HG02588 (cell line): ENCODE measurements around the gene ZNF223.
A peak's percentile ranks its signal among the peaks of the same experiment; 100 is the strongest.

Experiments used
- ATAC-seq: cut with Tn5 transposase; IDR thresholded peaks from one replicate; pipeline ENCODE4 v1.9.1; 2021; ENCODE audit warnings: mild to moderate bottlenecking, moderate library complexity; ENCODE audit not compliant: unreplicated experiment

The ZNF223 gene

DNA sequence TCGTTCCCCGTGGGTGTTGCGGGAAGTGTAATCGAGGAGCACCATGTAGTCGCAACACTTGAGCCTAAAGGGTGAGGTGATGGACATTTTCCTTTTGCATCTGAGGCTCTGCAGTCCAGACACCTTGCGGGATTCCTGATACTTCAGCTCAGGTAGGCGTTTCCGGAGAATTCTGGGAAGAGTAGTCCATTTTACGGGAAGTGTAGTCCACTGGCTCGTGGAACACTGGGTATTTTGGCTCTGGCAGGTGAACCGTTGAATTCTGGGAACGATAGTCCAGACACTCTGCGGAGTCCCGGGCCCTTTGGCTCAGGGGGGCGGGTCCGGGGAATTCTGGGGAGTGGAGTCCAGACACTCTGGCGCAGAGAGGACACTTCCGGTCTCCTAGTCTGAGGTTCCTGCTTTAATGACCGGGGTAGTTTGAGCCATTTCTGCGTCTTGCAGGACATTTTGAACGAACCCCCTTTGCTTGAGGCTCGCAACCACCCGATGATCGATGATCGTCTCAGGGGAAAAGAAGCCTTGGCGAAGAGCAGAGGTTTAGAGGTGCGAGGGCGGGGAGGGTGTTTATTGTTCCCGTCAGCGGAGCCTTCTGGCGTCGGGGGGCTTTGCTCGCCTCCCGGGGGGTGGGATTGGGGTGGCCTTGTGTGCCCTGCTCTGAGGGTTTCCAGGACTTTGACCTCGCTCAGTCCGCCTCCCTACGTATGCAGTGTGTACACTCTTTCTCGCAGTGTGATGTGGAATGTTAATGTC, at the start of gene ZNF223:
ZNF223 (plus strand) TSS at position 387 of the 753 bp plus-strand sequence. CDS start 3,141 bp downstream, outside the sequence.
- ATAC-seq, result no peak

DNA sequence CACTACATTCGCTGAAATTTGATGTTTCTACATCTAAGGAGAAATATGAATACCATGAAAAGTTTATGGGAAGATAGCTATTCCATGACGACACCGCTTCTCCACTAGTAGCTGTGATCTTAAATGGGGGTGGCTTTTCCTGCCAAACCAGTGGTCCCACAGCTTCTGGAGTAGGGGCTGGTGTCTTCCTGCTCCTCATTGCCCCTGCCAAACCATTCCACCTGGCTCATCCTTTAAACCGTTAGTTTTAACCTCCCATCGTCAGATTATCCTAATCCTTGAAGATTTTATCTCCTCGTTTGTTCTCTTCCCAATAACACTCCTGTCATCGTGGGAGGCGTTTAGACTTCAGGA, 49.6 kb upstream of the ZNF223 start:
- no peak for ATAC-seq

DNA sequence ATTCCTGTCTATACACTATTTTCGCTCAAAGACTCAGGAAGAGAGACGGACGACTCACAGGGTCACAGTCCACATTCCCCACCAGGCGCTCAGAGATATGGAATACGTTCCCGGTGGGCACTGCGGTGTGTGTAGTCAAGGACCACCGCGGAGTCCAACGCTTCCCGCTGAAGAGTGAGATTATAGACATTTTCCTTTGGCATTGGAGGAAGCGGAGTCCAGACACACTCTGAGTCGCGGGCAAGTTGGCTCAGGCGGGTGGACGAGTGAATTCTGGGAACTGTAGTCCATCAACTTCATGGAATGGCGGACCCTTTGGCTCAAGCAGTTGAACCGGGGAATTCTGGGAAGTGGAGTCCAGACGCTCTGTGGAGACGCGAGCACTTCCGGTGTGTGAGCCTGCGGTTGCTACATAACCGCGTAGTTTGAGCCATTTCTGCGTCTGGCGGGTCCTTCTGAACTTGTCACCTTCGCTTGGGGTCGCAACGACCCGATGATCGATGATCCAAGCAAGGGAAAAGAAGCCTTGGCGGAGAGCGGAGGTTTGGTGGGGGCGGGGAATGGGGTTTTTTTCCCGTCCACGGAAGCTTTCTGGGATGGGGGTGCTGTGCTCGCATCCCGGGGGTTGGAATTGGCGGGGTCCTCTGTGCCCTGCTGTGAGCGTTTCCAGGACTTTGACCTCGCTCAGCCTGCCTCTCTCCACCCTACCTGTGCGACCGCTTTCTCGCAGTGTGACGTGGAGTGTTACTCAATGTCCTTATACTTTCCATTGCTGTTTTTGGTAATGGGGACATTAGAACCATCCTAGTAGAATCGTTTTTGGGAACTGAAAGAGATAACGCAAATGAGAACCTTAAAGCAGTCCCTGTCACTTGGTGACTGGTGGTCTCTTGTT, 49.0 kb upstream of the ZNF223 start, which contains the start of gene ZNF230:
ZNF230 (plus strand) TSS at position 392 of the 895 bp plus-strand sequence. CDS start 4,122 bp downstream, outside the sequence.
- ATAC-seq, result peak; percentile 91

DNA sequence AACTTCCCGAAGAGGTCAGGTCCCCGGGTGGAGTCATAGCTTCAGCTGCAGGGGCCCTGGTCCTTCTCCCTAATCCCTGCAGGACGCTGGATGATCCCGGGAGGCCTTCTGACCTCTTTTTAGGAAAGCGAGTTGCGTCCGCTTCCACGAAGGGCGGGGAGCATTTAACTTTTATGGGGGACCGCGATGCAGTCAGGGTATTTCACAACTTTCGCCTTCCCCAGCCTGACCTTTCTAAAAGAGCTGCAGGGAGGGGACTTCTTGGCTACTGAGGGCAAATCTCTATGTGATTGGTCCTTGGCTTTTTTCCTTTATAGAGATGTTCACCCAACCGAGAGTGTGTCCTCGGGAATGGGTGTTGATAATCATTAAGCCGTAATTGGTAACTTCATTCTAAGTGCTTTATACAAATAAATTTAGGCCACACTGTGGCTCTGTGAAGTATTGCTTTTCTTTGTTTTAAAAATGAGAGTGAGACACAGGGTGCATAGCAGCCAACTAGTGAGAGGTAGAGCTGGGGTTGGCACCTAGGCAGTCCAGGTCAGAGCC, 48.3 kb upstream of the ZNF223 start:
- no peak for ATAC-seq

DNA sequence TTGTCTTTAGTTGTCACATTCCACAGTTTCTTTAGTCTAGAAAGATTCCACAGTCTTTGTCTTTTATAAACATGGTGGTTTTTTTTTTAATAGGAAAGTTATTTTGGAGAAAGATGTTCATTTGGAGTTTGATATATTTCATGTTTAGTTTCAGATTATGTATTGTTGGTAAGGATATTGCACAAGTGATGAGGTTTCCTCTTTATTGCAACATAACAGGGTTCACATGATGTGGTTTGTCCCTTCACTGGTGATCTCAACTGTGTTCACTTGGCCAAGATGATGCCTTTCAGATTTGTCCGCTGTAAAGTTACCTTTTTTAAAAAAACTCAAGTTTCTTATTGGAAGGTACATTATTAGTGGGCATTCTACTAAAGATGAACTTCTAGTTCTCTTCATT, 45.9 kb upstream of the ZNF223 start:
- no peak for ATAC-seq

DNA sequence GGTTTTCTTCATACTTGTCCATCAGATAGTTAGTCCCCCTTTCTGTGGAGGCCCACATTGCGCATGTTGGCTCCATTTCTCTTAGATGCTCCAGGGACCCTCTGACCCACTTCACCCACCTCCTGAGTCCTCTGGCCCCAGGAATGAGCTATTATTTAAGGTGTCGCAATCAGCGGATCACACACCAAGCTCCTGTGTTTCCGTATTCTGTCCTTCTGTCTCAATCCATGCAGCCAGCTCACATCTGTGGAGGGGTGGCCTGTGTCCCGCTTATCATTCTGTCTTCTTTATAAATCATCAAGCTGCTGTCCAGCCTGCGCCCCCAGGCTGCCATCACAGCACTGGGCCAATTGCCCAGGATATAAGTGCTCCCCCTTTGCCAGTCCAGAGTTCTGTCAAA, 44.4 kb upstream of the ZNF223 start:
- ATAC-seq, result no peak

DNA sequence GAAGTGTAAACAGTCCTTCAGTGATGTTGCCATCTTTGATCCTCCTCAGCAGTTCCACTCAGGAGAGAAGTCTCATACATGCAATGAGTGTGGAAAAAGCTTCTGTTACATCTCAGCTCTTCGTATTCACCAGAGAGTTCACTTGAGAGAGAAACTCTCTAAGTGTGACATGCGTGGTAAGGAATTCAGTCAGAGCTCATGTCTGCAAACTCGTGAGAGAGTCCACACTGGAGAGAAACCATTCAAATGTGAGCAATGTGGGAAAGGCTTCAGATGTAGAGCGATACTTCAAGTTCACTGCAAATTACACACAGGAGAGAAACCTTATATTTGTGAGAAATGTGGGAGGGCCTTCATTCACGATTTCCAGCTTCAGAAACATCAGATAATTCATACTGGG, 41.4 kb upstream of the ZNF223 start:
- ATAC-seq, result no peak

DNA sequence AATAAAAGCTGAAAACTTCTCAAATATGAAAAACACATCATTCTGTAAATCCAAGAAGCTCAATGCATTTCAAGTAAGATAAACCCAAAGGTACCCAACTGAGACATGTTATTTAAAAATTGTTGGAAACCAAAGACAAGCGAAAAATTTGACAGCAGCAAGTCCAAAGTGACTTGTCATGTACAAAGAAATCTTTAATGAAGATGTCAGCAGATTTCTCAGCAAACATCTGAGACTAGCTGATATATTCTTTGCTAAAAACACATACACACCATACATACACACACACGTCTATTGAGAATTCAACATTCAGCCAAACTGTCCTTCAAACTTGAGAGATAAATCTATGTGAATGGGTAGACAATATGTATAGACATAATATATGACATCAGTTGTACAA, 32.3 kb upstream of the ZNF223 start:
- no peak for ATAC-seq

DNA sequence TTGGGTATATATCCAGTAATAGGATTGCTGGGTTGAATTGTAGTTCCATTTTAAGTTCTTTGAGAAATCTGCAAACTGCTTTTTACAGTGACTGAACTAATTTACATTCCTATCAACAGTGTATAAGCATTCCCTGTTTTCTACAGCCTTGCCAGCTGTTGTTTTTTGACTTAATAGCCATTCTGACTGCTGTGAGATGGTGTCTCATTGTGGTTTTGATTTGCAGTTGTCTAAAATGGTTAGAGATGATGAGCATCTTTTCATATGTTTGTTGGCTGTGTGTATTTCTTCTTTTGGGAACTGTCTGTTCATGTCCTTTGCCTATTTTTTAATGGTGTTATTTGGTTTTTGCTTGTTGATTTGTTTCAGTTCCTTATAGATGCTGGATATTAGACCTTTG, 30.6 kb upstream of the ZNF223 start:
- no peak for ATAC-seq

DNA sequence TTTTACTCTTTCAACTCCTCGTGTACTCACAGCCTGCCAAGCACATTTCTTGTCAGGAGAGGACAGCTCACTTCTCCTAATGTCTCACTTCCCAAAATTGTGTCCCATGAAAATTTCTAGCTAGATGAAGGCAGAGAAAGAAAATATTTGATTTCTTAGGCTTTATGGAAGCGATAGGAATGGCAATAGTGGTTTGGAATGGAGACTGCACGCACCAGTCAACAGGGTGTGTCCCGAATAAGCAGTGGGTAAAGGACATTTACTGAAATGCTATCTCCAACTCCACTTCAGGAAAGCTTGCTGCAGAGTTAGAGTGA, 27.0 kb upstream of the ZNF223 start:
- ATAC-seq, result no peak

DNA sequence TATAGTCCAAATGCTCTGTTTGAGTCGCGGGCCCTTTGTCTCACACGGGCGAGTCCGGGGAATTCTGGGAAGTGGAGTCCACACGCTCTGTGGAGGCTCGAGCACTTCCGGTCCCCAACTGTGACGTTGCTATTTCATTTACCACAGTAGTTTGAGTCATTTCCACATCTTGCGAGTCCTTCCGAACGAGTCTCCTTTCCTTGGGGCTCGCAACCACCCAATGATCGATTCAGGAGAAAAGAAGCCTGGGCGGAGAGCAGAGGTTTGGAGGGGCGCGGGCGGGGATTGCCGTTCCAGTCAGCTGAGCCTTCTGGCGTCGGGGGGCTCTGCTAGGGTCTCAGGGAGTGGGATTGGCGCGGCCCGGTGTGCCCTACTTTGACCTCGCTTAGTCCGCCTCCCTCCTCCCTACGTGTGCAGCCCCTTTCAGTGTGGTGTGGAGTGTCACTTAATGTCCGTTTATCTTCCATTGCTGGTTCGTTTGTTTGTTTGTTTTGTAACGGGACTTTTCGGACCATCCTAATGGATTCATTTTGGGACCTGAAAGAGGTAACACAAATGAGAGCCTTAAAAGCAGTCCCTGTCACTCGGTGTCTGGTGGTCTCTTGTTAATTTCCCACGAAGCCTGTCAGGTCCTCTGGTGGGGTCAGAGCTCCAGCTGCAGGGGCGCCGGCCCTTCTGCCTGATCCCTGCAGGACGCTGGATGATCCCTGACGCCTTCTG, 26.5 kb upstream of the ZNF223 start, which contains the start of gene ZNF222:
ZNF222 (plus strand) TSS at position 163 of the 720 bp plus-strand sequence; CDS start at position 221, 58 bp downstream.
- peak; percentile 88 for ATAC-seq

DNA sequence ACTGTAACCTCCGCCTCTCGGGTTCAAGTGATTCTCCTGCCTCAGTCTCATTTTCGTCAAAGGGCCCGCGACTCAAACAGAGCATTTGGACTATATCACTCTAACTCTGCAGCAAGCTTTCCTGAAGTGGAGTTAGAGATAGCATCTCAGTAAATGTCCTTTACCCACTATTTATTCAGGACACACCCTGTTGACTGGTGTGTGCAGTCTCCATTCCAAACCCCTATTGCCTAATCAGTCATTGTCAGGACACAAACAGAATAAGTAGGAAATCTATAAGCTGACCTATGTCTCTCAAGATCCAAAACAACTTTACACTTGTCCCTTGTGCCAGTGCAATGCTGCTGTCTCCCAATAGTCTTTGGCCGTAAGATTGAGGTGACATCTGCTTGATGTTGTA, 25.2 kb upstream of the ZNF223 start:
- no peak for ATAC-seq

DNA sequence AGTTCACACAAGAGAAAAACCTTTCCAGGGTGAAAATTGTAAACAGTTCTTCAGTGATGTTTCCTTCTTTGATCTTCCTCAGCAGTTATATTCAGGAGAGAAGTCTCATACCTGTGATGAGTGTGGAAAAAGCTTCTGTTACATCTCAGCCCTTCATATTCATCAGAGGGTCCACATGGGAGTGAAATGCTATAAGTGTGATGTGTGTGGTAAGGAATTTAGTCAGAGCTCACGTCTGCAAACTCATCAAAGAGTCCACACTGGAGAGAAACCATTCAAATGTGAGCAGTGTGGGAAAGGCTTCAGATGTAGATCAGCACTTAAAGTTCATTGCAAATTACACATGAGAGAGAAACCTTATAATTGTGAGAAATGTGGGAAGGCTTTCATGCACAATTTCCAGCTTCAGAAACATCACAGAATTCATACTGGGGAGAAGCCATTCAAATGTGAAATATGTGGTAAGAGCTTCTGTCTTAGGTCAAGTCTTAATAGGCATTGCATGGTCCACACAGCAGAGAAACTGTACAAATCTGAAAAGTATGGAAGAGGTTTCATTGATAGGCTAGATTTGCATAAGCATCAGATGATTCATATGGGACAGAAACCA, 19.7 kb upstream of the ZNF223 start:
- ATAC-seq, result no peak

DNA sequence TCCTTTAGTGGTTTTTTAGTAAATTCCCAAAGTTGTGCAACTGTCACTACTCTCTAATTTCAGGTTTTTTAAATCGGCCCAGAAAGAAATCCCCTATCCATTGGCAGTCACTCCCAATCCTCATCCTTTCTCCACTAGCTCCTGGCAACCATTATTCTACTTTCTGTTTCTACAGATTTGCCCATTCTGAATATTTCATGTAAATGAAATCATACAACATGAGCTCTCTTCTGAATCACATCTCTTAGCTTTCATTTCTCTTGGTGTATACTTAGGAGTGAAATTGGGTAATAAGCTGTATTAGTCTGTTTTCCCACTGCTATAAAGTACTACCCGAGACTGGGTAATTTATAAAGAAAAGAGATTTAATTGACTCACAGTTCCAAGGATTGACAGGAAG, 9.7 kb upstream of the ZNF223 start:
- ATAC-seq, result no peak

DNA sequence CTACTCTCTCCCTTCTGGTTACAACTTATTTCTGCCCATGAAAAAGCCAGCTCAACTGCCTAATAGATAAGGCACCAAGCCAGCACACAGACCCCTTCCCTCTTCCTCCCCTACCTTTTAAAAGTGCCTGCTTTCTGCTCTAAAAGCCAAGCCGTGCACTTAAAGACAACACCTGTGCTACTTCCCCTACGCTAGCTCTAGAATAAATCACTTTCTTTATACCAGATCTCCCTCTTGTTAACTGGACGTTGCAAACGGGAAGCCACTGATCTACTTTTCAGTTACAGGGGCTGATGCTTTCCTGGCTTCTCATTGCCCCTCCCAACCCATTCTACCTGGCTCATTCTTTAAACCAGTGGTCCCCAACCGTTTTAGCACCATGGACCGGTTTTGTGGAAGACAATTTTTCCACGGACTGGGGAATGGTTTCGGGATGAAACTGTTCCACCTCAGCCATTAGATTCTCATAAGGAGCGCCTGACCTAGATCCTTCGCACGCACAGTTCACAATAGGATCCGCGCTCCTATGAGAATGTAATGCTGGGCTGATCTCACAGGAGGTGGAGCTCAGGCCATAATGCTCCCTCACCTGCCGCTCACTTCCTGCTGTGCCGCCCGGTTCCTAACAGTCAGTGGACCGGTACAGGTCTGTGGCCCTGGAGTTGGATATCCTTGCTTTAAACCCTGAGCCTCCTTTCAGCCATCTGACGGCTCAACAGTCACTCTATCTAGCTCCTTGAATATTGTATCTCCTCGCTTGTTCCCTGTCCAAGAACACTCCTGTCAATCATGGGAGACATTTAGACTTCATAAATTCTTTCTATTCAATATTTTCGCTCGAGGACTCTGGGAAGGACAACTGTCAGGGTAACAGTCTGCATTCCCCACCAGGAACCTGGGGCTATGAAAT, 841 bp upstream of the ZNF223 start:
- ATAC-seq, result no peak

DNA sequence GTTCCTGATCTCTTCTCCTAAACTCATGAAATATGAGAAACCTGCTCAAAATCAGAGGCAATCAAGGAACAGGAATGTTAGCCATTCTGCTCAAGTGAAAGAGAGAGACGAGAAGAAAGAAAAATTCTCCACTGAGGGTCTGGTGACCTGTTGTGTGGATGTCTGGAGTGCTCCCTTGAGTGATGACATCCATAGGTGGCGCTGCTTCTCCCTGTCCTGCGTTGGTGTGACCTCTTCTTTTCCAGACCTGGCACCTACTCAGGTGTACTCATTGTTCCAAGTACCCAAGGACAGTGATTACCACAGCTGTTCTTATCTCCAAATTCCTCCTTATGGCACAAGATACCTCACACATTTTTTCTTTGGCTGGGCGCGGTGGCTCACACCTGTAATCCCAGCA, 4.0 kb downstream of the ZNF223 start:
- no peak for ATAC-seq

DNA sequence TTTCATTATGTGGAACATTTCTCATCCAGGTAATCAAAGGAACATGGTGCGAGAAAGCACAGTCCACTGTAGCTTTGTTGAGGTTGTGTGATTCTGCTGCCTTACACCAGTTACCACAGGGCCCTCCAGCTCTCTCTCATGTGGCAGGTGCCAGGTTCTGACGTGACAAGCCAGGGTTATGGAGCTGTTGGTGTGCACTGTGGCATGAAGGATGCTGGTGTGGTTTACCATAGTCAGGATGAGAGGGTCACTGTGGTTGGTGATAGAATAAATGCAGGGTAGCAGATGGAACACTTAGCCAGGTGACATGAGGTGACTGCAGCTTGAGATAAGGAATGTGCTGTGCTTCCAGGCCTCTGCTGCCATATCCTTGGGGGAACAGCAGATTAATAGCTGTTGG, 7.4 kb downstream of the ZNF223 start:
- no peak for ATAC-seq

DNA sequence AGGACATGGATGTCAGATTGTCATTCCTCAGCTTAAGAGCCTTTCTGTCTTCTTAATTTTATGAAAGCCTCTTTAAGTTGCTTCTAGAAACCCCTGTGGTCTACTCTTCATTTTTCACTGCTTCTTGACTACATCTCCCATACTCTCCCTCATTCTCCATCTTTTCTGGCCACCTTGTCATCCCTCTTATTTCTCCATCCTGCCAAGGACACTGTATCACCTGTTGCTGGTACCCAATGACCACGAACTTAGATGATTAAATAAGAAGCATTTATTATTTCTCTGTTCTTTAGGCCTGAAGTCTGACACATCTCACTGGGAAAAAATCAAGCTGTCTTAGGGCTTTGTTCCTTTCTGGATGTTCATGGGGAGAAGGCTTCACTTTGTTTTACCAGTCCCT, 9.2 kb downstream of the ZNF223 start:
- ATAC-seq, result no peak

DNA sequence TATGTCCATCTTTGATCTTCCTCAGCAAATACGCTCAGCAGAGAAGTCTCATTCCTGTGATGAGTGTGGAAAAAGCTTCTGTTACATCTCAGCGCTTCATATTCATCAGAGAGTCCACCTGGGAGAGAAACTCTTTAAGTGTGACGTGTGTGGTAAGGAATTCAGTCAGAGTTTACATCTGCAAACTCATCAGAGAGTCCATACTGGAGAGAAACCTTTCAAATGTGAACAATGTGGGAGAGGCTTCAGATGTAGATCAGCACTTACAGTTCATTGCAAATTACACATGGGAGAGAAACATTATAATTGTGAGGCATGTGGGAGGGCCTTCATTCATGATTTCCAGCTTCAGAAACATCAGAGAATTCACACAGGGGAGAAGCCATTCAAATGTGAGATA, 14.5 kb downstream of the ZNF223 start:
- ATAC-seq, result no peak

DNA sequence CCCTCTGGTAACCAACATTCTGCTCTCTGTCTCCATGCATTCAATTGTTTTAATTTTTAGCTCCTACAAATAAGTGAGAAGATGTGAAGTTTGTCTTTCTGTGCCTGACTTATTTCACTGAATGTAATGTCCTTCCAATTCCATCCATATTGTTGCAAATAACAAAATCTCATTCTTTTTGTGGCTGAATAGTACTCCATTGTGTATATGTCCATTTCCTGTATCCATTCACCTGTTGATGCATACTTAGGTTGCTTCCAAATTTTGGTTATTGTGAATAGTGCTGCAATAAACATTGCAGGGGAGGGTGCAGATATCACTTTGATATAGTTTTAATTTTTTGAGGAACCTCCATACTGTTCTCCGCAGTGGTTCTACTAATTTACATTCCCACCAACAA, 17.6 kb downstream of the ZNF223 start:
- no peak for ATAC-seq
